Inflammatory macrophage (primary cell): ENCODE results near the gene NPFFR2.
"Not testable (repeated sequence)": the region's sequence is repeated elsewhere in the genome, so short reads cannot be mapped to it uniquely, and the experiment has no call there.

Experiments
- DNase-seq, 2 donors: peaks; one replicate each; pipeline ENCODE4 v3.0.0-alpha.2; 2020 to 2022

NPFFR2 gene

GRCh38 chr4:72112514-72113156 lies 80.8 kb downstream of the NPFFR2 start:
- DNase-seq = peak in 1 of 2 donors; percentile 1

GRCh38 chr4:72118017-72118416 lies 86.2 kb downstream of the NPFFR2 start:
- DNase-seq = no peak

- no peak for DNase-seq
Measured at GRCh38 chr4:72119946-72120345, 88.1 kb downstream of the NPFFR2 start.

- no peak for DNase-seq
Measured at GRCh38 chr4:72128741-72129140, 96.9 kb downstream of the NPFFR2 start.

GRCh38 chr4:72136429-72136828 lies 104.6 kb downstream of the NPFFR2 start:
- no peak for DNase-seq

GRCh38 chr4:72139997-72140396 lies 108.2 kb downstream of the NPFFR2 start:
- DNase-seq = not testable (repeated sequence)

- DNase-seq = no peak
Measured at GRCh38 chr4:72144241-72144640, 112.4 kb downstream of the NPFFR2 start.

- DNase-seq = no peak
Measured at GRCh38 chr4:72152731-72153130, 120.9 kb downstream of the NPFFR2 start.

- DNase-seq = not testable (repeated sequence)
Measured at GRCh38 chr4:72153634-72154033, 121.8 kb downstream of the NPFFR2 start.

- not testable (repeated sequence) for DNase-seq
Measured at GRCh38 chr4:72169285-72169684, 137.5 kb downstream of the NPFFR2 start.

- no peak for DNase-seq
Measured at GRCh38 chr4:72169861-72170260, 138.1 kb downstream of the NPFFR2 start.

GRCh38 chr4:72171761-72172160 lies 140.0 kb downstream of the NPFFR2 start:
- no peak for DNase-seq

GRCh38 chr4:72179342-72179741 lies 147.5 kb downstream of the NPFFR2 start:
- no peak for DNase-seq

GRCh38 chr4:72186714-72187113 lies 154.9 kb downstream of the NPFFR2 start:
- DNase-seq = no peak

- DNase-seq = no peak
Measured at GRCh38 chr4:72194046-72194445, 162.2 kb downstream of the NPFFR2 start.

- no peak for DNase-seq
Measured at GRCh38 chr4:72194453-72194852, 162.7 kb downstream of the NPFFR2 start.
